ENCODE data around the gene TMEM178B. TPM values are rescaled to one million over a fixed set of nuclear protein-coding genes. Genes with fewer than 3 reads are reported as not detected.

Gene TMEM178B
- total and polyA plus RNA-seq, 10 of the 15 experiments (the other 5 are each of a cell fraction or from before 2014, with no cell fraction given), result 0.01 to 1.1 (median 0.04) TPM; not detected in 2

DNA sequence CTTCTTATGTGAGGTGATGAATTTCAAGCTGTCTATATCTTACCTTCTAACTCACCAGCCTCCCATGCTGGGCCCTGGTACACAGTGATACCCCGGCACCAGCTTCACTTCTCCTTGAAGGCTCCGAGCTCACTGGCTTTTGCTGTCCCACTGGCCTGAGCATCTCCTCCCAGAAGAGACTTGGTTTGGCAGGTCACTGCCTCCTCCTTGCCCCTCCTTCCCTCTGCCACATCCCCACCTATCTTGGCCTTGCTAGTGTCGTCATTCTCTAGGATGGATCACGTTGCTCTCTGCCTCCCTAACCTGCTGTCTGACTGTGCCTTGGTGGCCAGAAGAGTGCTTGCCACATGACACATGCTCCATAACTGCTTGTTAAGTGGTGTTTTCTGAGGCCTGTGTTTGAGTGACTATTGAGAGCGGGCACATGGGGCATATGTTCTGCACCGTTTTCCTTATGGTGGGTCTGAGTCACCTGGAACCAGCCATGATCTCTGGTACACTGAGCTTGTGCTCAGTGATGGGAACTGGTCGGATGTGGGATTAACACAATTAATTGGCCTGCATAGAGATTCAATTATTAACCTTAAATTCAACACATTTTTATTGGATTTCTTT lies 86.5 kb downstream of the TMEM178B start:
- CTCF ChIA-PET, result no interaction called here
- intact Hi-C loops (cut with micrococcal nuclease; ENCODE audit: unreplicated experiment) (no loop called here), in situ Hi-C loops (cut with MboI) (no loop called here)
- Histone ChIP-seq H3K79me2 (ENCODE audit: control insufficient read depth, insufficient read depth, low read length) (no peaks in the 10 kb centered on the region), H2AFZ (ENCODE audit: control insufficient read depth, low read depth, low read length) (no peak overlapping the region), H3K27ac (ENCODE audit: control insufficient read depth, insufficient read depth) (no peak overlapping the region), H3K4me1 (ENCODE audit: control insufficient read depth, insufficient read depth, low read length) (no peaks in the 10 kb centered on the region), H3K4me2 (ENCODE audit: control insufficient read depth, insufficient read depth) (no peak overlapping the region), H4K20me1 (ENCODE audit: control insufficient read depth, insufficient read depth) (no peaks in the 10 kb centered on the region), H3K36me3 (ENCODE audit: control insufficient read depth in 2 of 2, insufficient read depth in 2 of 2, low read length in 1 of 2) (no peaks in the 10 kb centered on the region), H3K27me3 (replicated peaks in 1 of 2; ENCODE audit: control insufficient read depth in 2 of 2, insufficient read depth in 2 of 2, low read length in 1 of 2) (no peaks in the 10 kb centered on the region; a peak in 1 of 4 replicates), H3K4me3 (no peak overlapping the region), H3K9ac (ENCODE audit: control insufficient read depth, insufficient read depth, low read length) (no peak overlapping the region), H3K9me3 (replicated peaks; ENCODE audit: control insufficient read depth, insufficient read depth, low read length) (no peaks in the 10 kb centered on the region; the same call in 2 of the 3 replicates)
- TF ChIP-seq, protein P1, sequence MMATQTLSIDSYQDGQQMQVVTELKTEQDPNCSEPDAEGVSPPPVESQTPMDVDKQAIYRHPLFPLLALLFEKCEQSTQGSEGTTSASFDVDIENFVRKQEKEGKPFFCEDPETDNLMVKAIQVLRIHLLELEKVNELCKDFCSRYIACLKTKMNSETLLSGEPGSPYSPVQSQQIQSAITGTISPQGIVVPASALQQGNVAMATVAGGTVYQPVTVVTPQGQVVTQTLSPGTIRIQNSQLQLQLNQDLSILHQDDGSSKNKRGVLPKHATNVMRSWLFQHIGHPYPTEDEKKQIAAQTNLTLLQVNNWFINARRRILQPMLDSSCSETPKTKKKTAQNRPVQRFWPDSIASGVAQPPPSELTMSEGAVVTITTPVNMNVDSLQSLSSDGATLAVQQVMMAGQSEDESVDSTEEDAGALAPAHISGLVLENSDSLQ (IDR thresholded peaks at IDR 0.05), result no peak
- TF ChIP-seq BACH1 (IDR thresholded peaks at IDR 0.05; ENCODE audit: borderline replicate concordance) (no peak), MTA2 (IDR thresholded peaks at IDR 0.05; ENCODE audit: low read depth) (no peak), EED (IDR thresholded peaks at IDR 0.05; ENCODE audit: low read depth) (no peak), CBFB (IDR thresholded peaks at IDR 0.05; ENCODE audit: low read depth) (no peak)
- TF ChIP-seq, protein P2, sequence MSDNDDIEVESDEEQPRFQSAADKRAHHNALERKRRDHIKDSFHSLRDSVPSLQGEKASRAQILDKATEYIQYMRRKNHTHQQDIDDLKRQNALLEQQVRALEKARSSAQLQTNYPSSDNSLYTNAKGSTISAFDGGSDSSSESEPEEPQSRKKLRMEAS (IDR thresholded peaks at IDR 0.05; ENCODE audit: low read depth, low read length), result no peak
- TF ChIP-seq, protein P3, sequence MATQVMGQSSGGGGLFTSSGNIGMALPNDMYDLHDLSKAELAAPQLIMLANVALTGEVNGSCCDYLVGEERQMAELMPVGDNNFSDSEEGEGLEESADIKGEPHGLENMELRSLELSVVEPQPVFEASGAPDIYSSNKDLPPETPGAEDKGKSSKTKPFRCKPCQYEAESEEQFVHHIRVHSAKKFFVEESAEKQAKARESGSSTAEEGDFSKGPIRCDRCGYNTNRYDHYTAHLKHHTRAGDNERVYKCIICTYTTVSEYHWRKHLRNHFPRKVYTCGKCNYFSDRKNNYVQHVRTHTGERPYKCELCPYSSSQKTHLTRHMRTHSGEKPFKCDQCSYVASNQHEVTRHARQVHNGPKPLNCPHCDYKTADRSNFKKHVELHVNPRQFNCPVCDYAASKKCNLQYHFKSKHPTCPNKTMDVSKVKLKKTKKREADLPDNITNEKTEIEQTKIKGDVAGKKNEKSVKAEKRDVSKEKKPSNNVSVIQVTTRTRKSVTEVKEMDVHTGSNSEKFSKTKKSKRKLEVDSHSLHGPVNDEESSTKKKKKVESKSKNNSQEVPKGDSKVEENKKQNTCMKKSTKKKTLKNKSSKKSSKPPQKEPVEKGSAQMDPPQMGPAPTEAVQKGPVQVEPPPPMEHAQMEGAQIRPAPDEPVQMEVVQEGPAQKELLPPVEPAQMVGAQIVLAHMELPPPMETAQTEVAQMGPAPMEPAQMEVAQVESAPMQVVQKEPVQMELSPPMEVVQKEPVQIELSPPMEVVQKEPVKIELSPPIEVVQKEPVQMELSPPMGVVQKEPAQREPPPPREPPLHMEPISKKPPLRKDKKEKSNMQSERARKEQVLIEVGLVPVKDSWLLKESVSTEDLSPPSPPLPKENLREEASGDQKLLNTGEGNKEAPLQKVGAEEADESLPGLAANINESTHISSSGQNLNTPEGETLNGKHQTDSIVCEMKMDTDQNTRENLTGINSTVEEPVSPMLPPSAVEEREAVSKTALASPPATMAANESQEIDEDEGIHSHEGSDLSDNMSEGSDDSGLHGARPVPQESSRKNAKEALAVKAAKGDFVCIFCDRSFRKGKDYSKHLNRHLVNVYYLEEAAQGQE (IDR thresholded peaks at IDR 0.05; ENCODE audit: low read depth, low read length), result no peak
- POLR2A ChIA-PET, result no interaction called here
- no TSS peak for BruUV-seq (replicated peaks)
- DNase-seq (ENCODE audit: low read depth, low spot score) (no peak), ATAC-seq (no peak), FAIRE-seq (no peak)
- SMC1A ChIA-PET (ENCODE audit: uncharacterized antibody, unreplicated experiment), result no interaction called here
- RAD21 ChIA-PET (ENCODE audit: unreplicated experiment), result no interaction called here
- 59% methylated on average over 7 of the region's 7 CpGs for WGBS (ENCODE audit: insufficient coverage, insufficient replicate concordance, low lambda C conversion rate, missing lambda C conversion rate)

Data from GM12878 (cell line).